Stomach (tissue), 9 donors: ENCODE data around the gene CBX3. TPM values are rescaled to one million over a fixed set of nuclear protein-coding genes. Genes with fewer than 3 reads are reported as not detected.

Experiments used
- DNase-seq, 2 donors: peaks; one replicate each; pipeline versions ENCODE4 v3.0.0 to v3.0.0-alpha.2; 2013 to 2019
- H3K27ac ChIP-seq, 5 donors: fragments of 200-600 bp in 4 of 5; sonication (generic) in 4 of 5; one replicate each; pipeline ENCODE4 v1.5.1; 2013 to 2019; ENCODE audit warnings: mild to moderate bottlenecking in 1 of 5, moderate library complexity in 1 of 5
- H3K27me3 ChIP-seq, 3 donors: fragments of 200-600 bp; sonication (generic); one replicate each; pipeline ENCODE4 v1.5.1; 2017 to 2019; ENCODE audit warnings: mixed run types in 1 of 3
- H3K36me3 ChIP-seq, 4 donors: fragments of 200-600 bp; sonication (generic); 1 replicate in 3 of 4; 2 replicates in 1 of 4; pipeline ENCODE4 v1.5.1; 2016 to 2019
- H3K4me1 ChIP-seq, 4 donors: fragments of 200-600 bp; sonication (generic); one replicate each; pipeline ENCODE4 v1.5.1; 2016 to 2019
- H3K4me3 ChIP-seq, 4 donors: fragments of 200-600 bp; sonication (generic) in 3 of 4; one replicate each; pipeline ENCODE4 v1.5.1; 2016 to 2019; ENCODE audit warnings: mild to moderate bottlenecking in 1 of 4
- H3K9me3 ChIP-seq, 4 donors: fragments of 200-600 bp; sonication (generic); one replicate each; pipeline ENCODE4 v1.5.1; 2016 to 2019
- CTCF ChIP-seq, 7 experiments: fragments of 450-650 bp in 4 of 7; fragments of 200-600 bp in 3 of 7; sonication (generic) in 3 of 7; IDR thresholded peaks; one replicate each; pipeline ENCODE4 v1.5.1; 2016 to 2019; ENCODE audit warnings: antibody characterized with exemption in 7 of 7, control low read depth in 2 of 7, mild to moderate bottlenecking in 1 of 7
- EP300 ChIP-seq: sonication (generic); formaldehyde crosslinking; IDR thresholded peaks from one replicate; pipeline ENCODE4 v1.6.1; 2017; ENCODE audit warnings: antibody characterized with exemption
- POLR2A ChIP-seq, 4 donors: fragments of 450-650 bp; IDR thresholded peaks; one replicate each; pipeline ENCODE4 v1.6.1; 2016; ENCODE audit warnings: antibody characterized with exemption in 4 of 4, control low read depth in 2 of 4, mild to moderate bottlenecking in 1 of 4, moderate library complexity in 1 of 4
- POLR2AphosphoS5 ChIP-seq, 3 donors: sonication (generic); formaldehyde crosslinking; IDR thresholded peaks; one replicate each; pipeline ENCODE4 v1.6.1; 2016; ENCODE audit warnings: antibody characterized with exemption in 3 of 3
- WGBS, 5 donors: extraction: QIAGEN DNeasy Blood & Tissue Kit in 3 of 5; methylation state at CpG; one replicate each; pipeline versions ENCODE4 v1.1.5 to v1.1.7; 2013 to 2018; 5-methylcytosine and 5-hydroxymethylcytosine counted together
- intact Hi-C: fragments of 100-400 bp; cut with DNase I; formaldehyde crosslinking; loops from one replicate; pipeline ENCODE4 v1.15.1; 2023; ENCODE audit warnings: low total_unique reads
- polyA plus RNA-seq, 3 donors: library from polyadenylated mRNA; stranded (reverse); fragments of 200-250 nt; gene quantifications; one replicate each; pipeline ENCODE4 v1.2.3, GENCODE V29; 2013
- total RNA-seq, 5 donors: library from RNA; depleted of rRNA; stranded (reverse); fragments of >200 nt; gene quantifications; one replicate each; pipeline versions ENCODE4 v1.1.0 to v1.2.3, GENCODE V29; 2014 to 2016
- donor health status: healthy with polysubstance abuse.
- donor health status: Bipolar disorder and iron deficiency.
- donor health status: healthy.

CBX3 gene
- total and polyA plus RNA-seq, 8 donors: 21.4 to 156 (median 76.2) TPM

- WGBS, 5 donors: 0 to 1% (median 0%) methylated on average over 18 to 66 of the region's 68 CpGs
- TF ChIP-seq POLR2A (IDR thresholded peaks at IDR 0.05) (no peak), EP300 (no peak), POLR2AphosphoS5 (IDR thresholded peaks at IDR 0.05) (no peak), CTCF (IDR thresholded peaks at IDR 0.05) (no peak)
- Histone ChIP-seq H3K36me3 (peaks cover 15 to 30% (median 21%) of the 10 kb centered on the region in 4 donors), H3K4me3 (peak overlapping the region; percentile 92 to 96 (median 94)), H3K4me1 (peaks cover 23 to 47% (median 39%) of the 10 kb centered on the region in 4 donors), H3K27ac (peak overlapping the region; percentile 98 to 100 (median 100)), H3K27me3 (no peaks in the 10 kb centered on the region), H3K9me3 (no peaks in the 10 kb centered on the region)
- intact Hi-C loops: no loop called here
- DNase-seq: peak; percentile 38 to 84
Measured at GRCh38 chr7:26202019-26202990, 760 bp downstream of the CBX3 start.

GRCh38 chr7:26203016-26203415, 1.5 kb downstream of the CBX3 start:
- Histone ChIP-seq H3K4me1 (peaks cover 19 to 40% (median 35%) of the 10 kb centered on the region in 4 donors), H3K9me3 (no peaks in the 10 kb centered on the region), H3K4me3 (peak overlapping the region; percentile 92 to 96 (median 94)), H3K36me3 (peaks cover 18 to 32% (median 25%) of the 10 kb centered on the region in 4 donors), H3K27me3 (no peaks in the 10 kb centered on the region), H3K27ac (peak overlapping the region in 4 of 5 donors; percentile 98 to 100 (median 100))
- 2 to 10% (median 5%) methylated on average over 2 of the region's 2 CpGs for WGBS, 5 donors
- TF ChIP-seq POLR2A (IDR thresholded peaks at IDR 0.05): no peak
- TF ChIP-seq POLR2AphosphoS5 (IDR thresholded peaks at IDR 0.05): no peak
- no peak for TF ChIP-seq CTCF (IDR thresholded peaks at IDR 0.05)
- TF ChIP-seq EP300: no peak
- intact Hi-C loops: no loop called here
- no peak for DNase-seq

GRCh38 chr7:26208040-26208439, 6.5 kb downstream of the CBX3 start:
- 66 to 82% (median 77%) methylated on average over 5 of the region's 5 CpGs for WGBS, 5 donors
- no peak for DNase-seq
- Histone ChIP-seq H3K4me3 (no peak overlapping the region), H3K27me3 (no peaks in the 10 kb centered on the region), H3K9me3 (no peaks in the 10 kb centered on the region), H3K36me3 (peaks cover 41 to 80% (median 74%) of the 10 kb centered on the region in 4 donors), H3K27ac (no peak overlapping the region), H3K4me1 (peaks cover 19 to 39% (median 28%) of the 10 kb centered on the region in 4 donors)
- TF ChIP-seq EP300 (no peak), CTCF (IDR thresholded peaks at IDR 0.05) (no peak), POLR2A (IDR thresholded peaks at IDR 0.05) (no peak), POLR2AphosphoS5 (IDR thresholded peaks at IDR 0.05) (no peak)
- intact Hi-C loops: no loop called here

GRCh38 chr7:26212921-26213718, 11.6 kb downstream of the CBX3 start:
- H3K36me3 ChIP-seq: peaks cover 22 to 55% (median 52%) of the 10 kb centered on the region in 4 donors
- 89 to 95% (median 93%) methylated on average over 2 of the region's 2 CpGs for WGBS, 5 donors
- no peak overlapping the region for H3K27ac ChIP-seq
- no peak for DNase-seq
- peaks cover 0 to 6% (median 0%) of the 10 kb centered on the region in 4 donors for H3K4me1 ChIP-seq
- TF ChIP-seq EP300 (no peak), POLR2A (IDR thresholded peaks at IDR 0.05) (no peak), POLR2AphosphoS5 (IDR thresholded peaks at IDR 0.05) (no peak), CTCF (IDR thresholded peaks at IDR 0.05) (no peak)
- H3K27me3 ChIP-seq: no peaks in the 10 kb centered on the region
- no peaks in the 10 kb centered on the region for H3K9me3 ChIP-seq
- intact Hi-C loops: no loop called here
- H3K4me3 ChIP-seq: no peak overlapping the region
